Measurements from ENCODE around the gene MKS1.
A peak's percentile ranks its signal among the peaks of the same experiment; 100 is the strongest.

The MKS1 gene

GRCh38 chr17:58184986-58185761, 33.9 kb downstream of the MKS1 start:
- no peak for TF ChIP-seq CTCF (IDR thresholded peaks at IDR 0.05; ENCODE audit: insufficient read depth, low read length, missing control alignments)
- ChIA-PET CTCF (no interaction called here), POLR2A (no interaction called here)
- H3K4me3 ChIP-seq (ENCODE audit: low read depth, low read length), result no peak overlapping the region
- DNase-seq (ENCODE audit: low read depth, low spot score), result no peak

- POLR2A ChIA-PET, result no interaction called here
Measured at GRCh38 chr17:58184308-58184985, 34.6 kb downstream of the MKS1 start.

DNA sequence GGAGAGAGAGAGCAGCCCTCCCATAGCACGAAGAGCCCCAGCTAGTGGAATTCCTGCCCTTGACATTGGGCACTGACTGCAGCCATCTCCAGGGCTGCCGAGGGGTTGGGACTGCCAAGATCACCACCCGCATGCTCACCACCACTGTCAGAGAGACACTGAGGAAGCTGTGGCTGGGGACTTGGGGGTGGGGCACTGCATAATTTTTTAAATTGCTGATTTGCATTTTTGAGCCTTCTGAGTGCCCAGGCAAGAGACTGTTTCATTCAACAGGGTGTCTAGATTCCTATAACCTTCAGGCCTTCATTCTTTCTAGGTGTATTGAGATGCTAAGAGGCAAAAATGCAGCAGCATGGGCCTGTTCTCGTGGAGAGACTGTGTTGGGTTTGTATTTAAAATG, 35.5 kb downstream of the MKS1 start:
- ChIA-PET CTCF (no interaction called here), POLR2A (no interaction called here)
- DNase-seq (ENCODE audit: low read depth, low spot score), result no peak
- H3K4me3 ChIP-seq (ENCODE audit: low read depth, low read length), result no peak overlapping the region
- no peak for TF ChIP-seq CTCF (IDR thresholded peaks at IDR 0.05; ENCODE audit: insufficient read depth, low read length, missing control alignments)

More at GRCh38 chr17:58184308-58184985, 34.6 kb downstream of the MKS1 start:
- H3K4me3 ChIP-seq (ENCODE audit: low read depth, low read length), result no peak overlapping the region
- CTCF ChIA-PET, result no interaction called here
- TF ChIP-seq CTCF (IDR thresholded peaks at IDR 0.05; ENCODE audit: insufficient read depth, low read length, missing control alignments), result no peak
- peak; percentile 9 for DNase-seq (ENCODE audit: low read depth, low spot score)

DNA sequence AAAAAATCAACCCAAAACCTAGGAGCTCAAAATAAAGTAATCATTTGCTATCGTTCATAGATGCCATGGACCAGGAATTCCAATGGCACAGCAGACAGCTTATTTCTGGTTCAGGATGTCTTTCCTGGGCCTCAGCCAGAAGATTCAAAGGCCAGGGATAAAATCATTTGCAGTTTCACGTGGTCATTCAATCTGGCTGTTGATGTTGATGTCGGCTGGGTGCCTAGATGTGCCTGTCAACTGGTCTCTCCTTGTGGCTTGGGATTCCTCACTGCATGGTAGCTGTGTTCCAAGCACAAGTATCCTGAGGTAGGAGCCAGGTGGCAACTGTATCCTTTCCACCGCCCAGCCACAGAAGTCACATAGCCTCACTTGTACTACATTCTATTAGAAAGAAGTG, 37.3 kb downstream of the MKS1 start:
- CTCF ChIA-PET, result no interaction called here
- POLR2A ChIA-PET, result no interaction called here
- TF ChIP-seq CTCF (IDR thresholded peaks at IDR 0.05; ENCODE audit: insufficient read depth, low read length, missing control alignments), result no peak
- no peak overlapping the region for H3K4me3 ChIP-seq (ENCODE audit: low read depth, low read length)
- DNase-seq (ENCODE audit: low read depth, low spot score), result no peak

- DNase-seq (ENCODE audit: low read depth, low spot score), result no peak
- no peak for TF ChIP-seq CTCF (IDR thresholded peaks at IDR 0.05; ENCODE audit: insufficient read depth, low read length, missing control alignments)
- ChIA-PET CTCF (interaction anchor here (0.9 kb wide), 1 partner anchor 11 kb away, joined by 3 read pairs; no protein-coding TSS in a partner anchor), POLR2A (no interaction called here)
- no peak overlapping the region for H3K4me3 ChIP-seq (ENCODE audit: low read depth, low read length)
Measured at GRCh38 chr17:58176200-58176599, 42.9 kb downstream of the MKS1 start.

DNA sequence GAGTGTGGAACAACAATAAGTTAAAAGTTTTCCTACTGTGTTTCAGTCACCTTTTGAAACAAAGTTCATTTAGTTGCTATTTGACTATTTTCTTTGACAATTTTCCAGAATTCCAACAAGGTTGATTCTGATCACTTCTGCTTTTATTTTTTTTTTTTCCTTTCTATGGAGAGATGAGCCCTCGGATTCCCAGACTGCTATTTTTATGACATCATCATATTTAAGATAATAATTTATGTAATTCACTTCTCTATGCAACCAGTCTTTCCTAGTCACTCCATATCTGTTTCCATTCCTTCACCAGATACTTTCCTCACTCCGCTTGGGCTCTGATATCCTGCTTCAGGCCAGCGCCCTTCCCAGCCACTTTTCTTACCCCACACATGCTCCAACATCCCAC, 44.2 kb downstream of the MKS1 start:
- DNase-seq (ENCODE audit: low read depth, low spot score), result no peak
- TF ChIP-seq CTCF (IDR thresholded peaks at IDR 0.05; ENCODE audit: insufficient read depth, low read length, missing control alignments), result no peak
- ChIA-PET POLR2A (no interaction called here), CTCF (no interaction called here)
- no peak overlapping the region for H3K4me3 ChIP-seq (ENCODE audit: low read depth, low read length)

Measured in AG04449 (cell line).